ENCODE results near the gene CDH4. TPM values are rescaled to one million over a fixed set of nuclear protein-coding genes. Genes with fewer than 3 reads are reported as not detected.

Gene CDH4
- total and polyA plus RNA-seq, 2 donors (not counting 3 experiments of a cell fraction or from before 2014, with no cell fraction given) = 0.17 to 0.51 TPM

GRCh38 chr20:61454053-61454452 lies 202.0 kb downstream of the CDH4 start:
- DNase-seq (ENCODE audit: low read depth, low spot score) (no peak), FAIRE-seq (no peak)
- Histone ChIP-seq H3K4me3 (replicated peaks in 1 of 3; ENCODE audit: insufficient read depth in 1 of 3, low read depth in 1 of 3, low read length in 3 of 3) (no peak overlapping the region), H4K20me1 (replicated peaks; ENCODE audit: control insufficient read depth, extremely low read depth, insufficient read depth, low read length) (no peaks in the 10 kb centered on the region), H3K9me1 (replicated peaks; ENCODE audit: control insufficient read depth, extremely low read depth, insufficient read depth, low read length) (no peaks in the 10 kb centered on the region), H3K4me2 (ENCODE audit: insufficient read depth, low read length) (no peak overlapping the region), H3K79me2 (ENCODE audit: control insufficient read depth, insufficient read depth, low read length) (no peaks in the 10 kb centered on the region), H2AFZ (ENCODE audit: low read depth, low read length) (no peak overlapping the region), H3K9me3 (replicated peaks; ENCODE audit: control insufficient read depth, insufficient read depth, low read length) (peaks cover 10% of the 10 kb centered on the region), H3K36me3 (ENCODE audit: control insufficient read depth in 2 of 2, extremely low read depth in 1 of 2, insufficient read depth in 2 of 2, low read length in 2 of 2) (no peaks in the 10 kb centered on the region), H3K4me1 (ENCODE audit: control insufficient read depth, extremely low read depth, insufficient read depth, low read length) (no peaks in the 10 kb centered on the region), H3K27me3 (ENCODE audit: control insufficient read depth in 2 of 2, insufficient read depth in 2 of 2, low read length in 2 of 2) (no peaks in the 10 kb centered on the region), H3K9ac (replicated peaks; ENCODE audit: extremely low read depth, insufficient read depth, low read length) (no peak overlapping the region), H3K27ac (ENCODE audit: insufficient read depth, low read depth, low read length) (no peak overlapping the region)
- TF ChIP-seq FOS (IDR thresholded peaks at IDR 0.05; ENCODE audit: borderline replicate concordance, insufficient read depth, low read length) (no peak), MAX (IDR thresholded peaks at IDR 0.05; ENCODE audit: insufficient read depth, insufficient read length) (no peak), GATA2 (IDR thresholded peaks at IDR 0.05; ENCODE audit: insufficient read depth, insufficient read length, low read depth, low read length) (no peak)
- dilution Hi-C loops (cut with MboI; ENCODE audit: extremely low pct_ligation_motif_present, low sequenced_read_pairs) (no loop called here), intact Hi-C loops (cut with micrococcal nuclease) (no loop called here)
- BruUV-seq (replicated peaks) = no TSS peak
- POLR2A ChIA-PET = no interaction called here
- CTCF ChIA-PET = no interaction called here

GRCh38 chr20:61455508-61456215 lies 203.6 kb downstream of the CDH4 start:
- POLR2A ChIA-PET = no interaction called here
- dilution Hi-C loops (cut with MboI; ENCODE audit: extremely low pct_ligation_motif_present, low sequenced_read_pairs) = no loop called here
- no peaks in the 10 kb centered on the region for H3K9me1 ChIP-seq (replicated peaks; ENCODE audit: control insufficient read depth, extremely low read depth, insufficient read depth, low read length)

More at GRCh38 chr20:61455508-61456215, 203.6 kb downstream of the CDH4 start:
- FAIRE-seq = no peak
- Histone ChIP-seq H4K20me1 (replicated peaks; ENCODE audit: control insufficient read depth, extremely low read depth, insufficient read depth, low read length) (no peaks in the 10 kb centered on the region), H3K4me1 (ENCODE audit: control insufficient read depth, extremely low read depth, insufficient read depth, low read length) (no peaks in the 10 kb centered on the region), H3K4me2 (ENCODE audit: insufficient read depth, low read length) (no peak overlapping the region), H3K79me2 (ENCODE audit: control insufficient read depth, insufficient read depth, low read length) (no peaks in the 10 kb centered on the region), H3K36me3 (ENCODE audit: control insufficient read depth in 2 of 2, extremely low read depth in 1 of 2, insufficient read depth in 2 of 2, low read length in 2 of 2) (no peaks in the 10 kb centered on the region), H3K27me3 (ENCODE audit: control insufficient read depth in 2 of 2, insufficient read depth in 2 of 2, low read length in 2 of 2) (no peaks in the 10 kb centered on the region), H3K4me3 (replicated peaks in 1 of 3; ENCODE audit: insufficient read depth in 1 of 3, low read depth in 1 of 3, low read length in 3 of 3) (no peak overlapping the region), H3K9me3 (replicated peaks; ENCODE audit: control insufficient read depth, insufficient read depth, low read length) (peaks cover 10% of the 10 kb centered on the region), H2AFZ (ENCODE audit: low read depth, low read length) (no peak overlapping the region), H3K9ac (replicated peaks; ENCODE audit: extremely low read depth, insufficient read depth, low read length) (no peak overlapping the region), H3K27ac (ENCODE audit: insufficient read depth, low read depth, low read length) (no peak overlapping the region)
- intact Hi-C loops (cut with micrococcal nuclease) = no loop called here
- TF ChIP-seq JUN (IDR thresholded peaks at IDR 0.05; ENCODE audit: borderline replicate concordance, insufficient read depth, insufficient read length, low read depth) (no peak), GATA2 (IDR thresholded peaks at IDR 0.05; ENCODE audit: insufficient read depth, insufficient read length, low read depth, low read length) (no peak), POLR2A (IDR thresholded peaks at IDR 0.05; ENCODE audit: low read depth, low read length) (no peak), POLR2AphosphoS5 (IDR thresholded peaks at IDR 0.05; ENCODE audit: insufficient read depth, low read depth, low read length) (no peak), EZH2 (IDR thresholded peaks at IDR 0.05; ENCODE audit: borderline replicate concordance, low read depth, low read length, severe bottlenecking) (no peak), FOS (IDR thresholded peaks at IDR 0.05; ENCODE audit: borderline replicate concordance, insufficient read depth, low read length) (no peak), CTCF (IDR thresholded peaks at IDR 0.05; ENCODE audit: extremely low read depth in 1 of 2, insufficient read depth in 1 of 2, low read depth in 1 of 2, low read length in 2 of 2) (no peak), MAX (IDR thresholded peaks at IDR 0.05; ENCODE audit: insufficient read depth, insufficient read length) (no peak), MYC (IDR thresholded peaks at IDR 0.05; ENCODE audit: low read depth, low read length) (no peak)
- CTCF ChIA-PET = no interaction called here
- no TSS peak for BruUV-seq (replicated peaks)
- no peak for DNase-seq (ENCODE audit: low read depth, low spot score)

All from endothelial cell of umbilical vein (primary cell).